ENCODE measurements around the gene SUOX. TPM values are rescaled to one million over a fixed set of nuclear protein-coding genes. Genes with fewer than 3 reads are reported as not detected.

The SUOX gene
- total and polyA plus RNA-seq, 2 of the 4 experiments (the other 2 are of a cell fraction), result 17.8 to 19.4 TPM

DNA sequence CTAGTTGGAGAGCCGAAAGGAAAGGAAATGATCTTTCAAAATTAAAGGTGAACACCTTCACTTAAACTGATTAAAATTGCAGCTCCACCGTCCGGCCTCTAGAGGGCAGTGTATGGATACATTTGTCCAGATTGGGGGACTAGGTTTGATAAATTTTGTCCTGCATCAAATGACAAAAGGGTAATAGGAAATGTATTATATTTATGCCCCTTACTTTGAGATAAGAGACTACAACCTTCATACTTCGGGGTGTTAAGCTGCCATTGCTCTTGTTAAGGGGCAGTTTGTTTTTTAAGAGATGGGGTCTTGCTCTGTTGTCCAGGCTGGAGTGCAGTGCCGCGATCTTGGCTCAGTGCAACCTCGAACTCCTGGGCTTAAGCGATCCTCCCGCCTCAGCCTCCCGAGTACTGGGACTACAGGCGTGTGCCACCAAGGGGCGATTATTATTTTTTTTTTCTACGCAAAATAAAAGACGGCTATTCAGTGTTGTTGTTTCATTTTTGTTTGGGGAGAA lies 818 bp upstream of the SUOX start (continued):
- TF ChIP-seq BHLHE40 (IDR thresholded peaks at IDR 0.05; ENCODE audit: low read depth, low read length), result no peak

DNA sequence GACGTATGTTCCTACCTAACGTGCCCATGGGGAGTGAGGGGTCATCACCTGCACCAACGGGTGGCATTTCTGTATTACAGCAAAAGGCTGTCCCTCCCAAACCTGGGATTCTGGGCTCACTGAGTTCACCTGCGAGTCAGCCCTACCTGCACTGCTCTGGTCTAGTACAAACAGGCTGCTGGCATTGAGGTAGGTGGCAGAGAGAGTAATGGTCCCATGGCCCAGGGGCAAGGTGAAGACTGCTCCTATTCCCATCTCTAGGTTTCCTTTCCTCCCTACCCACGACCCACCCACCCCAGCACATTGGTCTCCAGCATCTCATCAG lies 421 bp downstream of the SUOX start:
- peak; percentile 2; the same call in 1 of the 2 replicates for ATAC-seq (ENCODE audit: low read depth)
- peaks cover 5 to 16% of the 10 kb centered on the region in 2 experiments for H3K79me1 ChIP-seq (ENCODE audit: low read depth in 1 of 2, low read length in 2 of 2)
- peak overlapping the region; percentile 23; the same call in 1 of the 3 replicates for H2BK15ac ChIP-seq (ENCODE audit: low read depth, low read length)
- TF ChIP-seq, protein P1, sequence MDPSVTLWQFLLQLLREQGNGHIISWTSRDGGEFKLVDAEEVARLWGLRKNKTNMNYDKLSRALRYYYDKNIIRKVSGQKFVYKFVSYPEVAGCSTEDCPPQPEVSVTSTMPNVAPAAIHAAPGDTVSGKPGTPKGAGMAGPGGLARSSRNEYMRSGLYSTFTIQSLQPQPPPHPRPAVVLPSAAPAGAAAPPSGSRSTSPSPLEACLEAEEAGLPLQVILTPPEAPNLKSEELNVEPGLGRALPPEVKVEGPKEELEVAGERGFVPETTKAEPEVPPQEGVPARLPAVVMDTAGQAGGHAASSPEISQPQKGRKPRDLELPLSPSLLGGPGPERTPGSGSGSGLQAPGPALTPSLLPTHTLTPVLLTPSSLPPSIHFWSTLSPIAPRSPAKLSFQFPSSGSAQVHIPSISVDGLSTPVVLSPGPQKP (IDR thresholded peaks at IDR 0.05; ENCODE audit: borderline replicate concordance, low read depth, low read length), result no peak
- no peak for TF ChIP-seq MAFK (IDR thresholded peaks at IDR 0.05; ENCODE audit: low read depth, low read length)
- TF ChIP-seq MXI1 (IDR thresholded peaks at IDR 0.05; ENCODE audit: borderline replicate concordance, low read depth, low read length), result no peak
- TF ChIP-seq, protein P2, sequence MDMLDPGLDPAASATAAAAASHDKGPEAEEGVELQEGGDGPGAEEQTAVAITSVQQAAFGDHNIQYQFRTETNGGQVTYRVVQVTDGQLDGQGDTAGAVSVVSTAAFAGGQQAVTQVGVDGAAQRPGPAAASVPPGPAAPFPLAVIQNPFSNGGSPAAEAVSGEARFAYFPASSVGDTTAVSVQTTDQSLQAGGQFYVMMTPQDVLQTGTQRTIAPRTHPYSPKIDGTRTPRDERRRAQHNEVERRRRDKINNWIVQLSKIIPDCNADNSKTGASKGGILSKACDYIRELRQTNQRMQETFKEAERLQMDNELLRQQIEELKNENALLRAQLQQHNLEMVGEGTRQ (IDR thresholded peaks at IDR 0.05; ENCODE audit: low read depth, low read length), result no peak
- TF ChIP-seq RFX5 (IDR thresholded peaks at IDR 0.05; ENCODE audit: low read depth, low read length), result no peak
- TF ChIP-seq MAZ (IDR thresholded peaks at IDR 0.05; ENCODE audit: borderline replicate concordance, low read depth, low read length), result no peak
- TF ChIP-seq CHD1 (IDR thresholded peaks at IDR 0.05; ENCODE audit: low read depth, low read length), result no peak
- no peak for TF ChIP-seq CEBPB (IDR thresholded peaks at IDR 0.05; ENCODE audit: low read depth, low read length)
- TF ChIP-seq POLR2A (IDR thresholded peaks at IDR 0.05; ENCODE audit: low read depth, low read length), result no peak
- TF ChIP-seq RAD21 (IDR thresholded peaks at IDR 0.05; ENCODE audit: low read length), result no peak
- TF ChIP-seq SMC3 (IDR thresholded peaks at IDR 0.05; ENCODE audit: low read depth, low read length), result no peak
- TF ChIP-seq, protein P3, sequence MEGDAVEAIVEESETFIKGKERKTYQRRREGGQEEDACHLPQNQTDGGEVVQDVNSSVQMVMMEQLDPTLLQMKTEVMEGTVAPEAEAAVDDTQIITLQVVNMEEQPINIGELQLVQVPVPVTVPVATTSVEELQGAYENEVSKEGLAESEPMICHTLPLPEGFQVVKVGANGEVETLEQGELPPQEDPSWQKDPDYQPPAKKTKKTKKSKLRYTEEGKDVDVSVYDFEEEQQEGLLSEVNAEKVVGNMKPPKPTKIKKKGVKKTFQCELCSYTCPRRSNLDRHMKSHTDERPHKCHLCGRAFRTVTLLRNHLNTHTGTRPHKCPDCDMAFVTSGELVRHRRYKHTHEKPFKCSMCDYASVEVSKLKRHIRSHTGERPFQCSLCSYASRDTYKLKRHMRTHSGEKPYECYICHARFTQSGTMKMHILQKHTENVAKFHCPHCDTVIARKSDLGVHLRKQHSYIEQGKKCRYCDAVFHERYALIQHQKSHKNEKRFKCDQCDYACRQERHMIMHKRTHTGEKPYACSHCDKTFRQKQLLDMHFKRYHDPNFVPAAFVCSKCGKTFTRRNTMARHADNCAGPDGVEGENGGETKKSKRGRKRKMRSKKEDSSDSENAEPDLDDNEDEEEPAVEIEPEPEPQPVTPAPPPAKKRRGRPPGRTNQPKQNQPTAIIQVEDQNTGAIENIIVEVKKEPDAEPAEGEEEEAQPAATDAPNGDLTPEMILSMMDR (conservative IDR thresholded peaks at IDR 0.05; ENCODE audit: low read depth, low read length), result no peak
- TF ChIP-seq NFE2L2 (IDR thresholded peaks at IDR 0.05; ENCODE audit: low read depth, low read length), result no peak

More for the DNA sequence above, 421 bp downstream of the SUOX start:
- Histone ChIP-seq H4K5ac (ENCODE audit: low read depth, low read length) (peak overlapping the region; percentile 72), H3K27me3 (ENCODE audit: control insufficient read depth, insufficient read depth, low read length) (no peaks in the 10 kb centered on the region), H3K4ac (ENCODE audit: low read depth, low read length) (peak overlapping the region; percentile 88), H2BK20ac (ENCODE audit: low read depth, low read length) (no peak overlapping the region), H2BK5ac (ENCODE audit: low read depth, low read length, poor library complexity, severe bottlenecking) (peak overlapping the region; percentile 58), H3K23ac (ENCODE audit: low read depth, low read length) (peak overlapping the region; percentile 94), H3K4me2 (ENCODE audit: low read depth, low read length) (peak overlapping the region; percentile 92), H4K91ac (ENCODE audit: insufficient read depth, low read depth, low read length) (peak overlapping the region; percentile 76), H3K4me1 (ENCODE audit: control insufficient read depth, insufficient read depth, low read length) (peaks cover 4% of the 10 kb centered on the region), H3K27ac (ENCODE audit: insufficient read depth, low read length) (peak overlapping the region; percentile 66), H4K20me1 (ENCODE audit: insufficient read depth, low read length) (no peaks in the 10 kb centered on the region; the same call in 1 of the 2 replicates), H2BK120ac (ENCODE audit: low read depth, low read length) (peak overlapping the region; percentile 4; the same call in 1 of the 2 replicates), H3K9me3 (ENCODE audit: control insufficient read depth, insufficient read depth, low read length) (no peaks in the 10 kb centered on the region), H3K4me3 (ENCODE audit: insufficient read depth, low read depth, low read length) (peak overlapping the region; percentile 68), H2AK5ac (ENCODE audit: low read depth, low read length) (peak overlapping the region; percentile 46), H3K9ac (ENCODE audit: low read depth, low read length) (peak overlapping the region; percentile 83), H3K18ac (ENCODE audit: low read depth, low read length) (peak overlapping the region; percentile 43), H3K56ac (ENCODE audit: extremely low read depth, insufficient read depth, low read length) (peak overlapping the region; percentile 60), H2AK9ac (replicated peaks; ENCODE audit: low read depth, low read length, poor library complexity) (peak overlapping the region; percentile 84), H4K8ac (ENCODE audit: low read depth in 2 of 2, low read length in 2 of 2) (peak overlapping the region; percentile 48 to 95), H3K36me3 (ENCODE audit: control insufficient read depth, insufficient read depth, low read length) (peaks cover 13% of the 10 kb centered on the region), H2AFZ (replicated peaks; ENCODE audit: low read length, poor library complexity) (peak overlapping the region; percentile 97), H3K14ac (replicated peaks; ENCODE audit: low read depth, low read length) (peak overlapping the region; percentile 96), H3K9me1 (ENCODE audit: insufficient read depth, low read length) (peaks cover 5% of the 10 kb centered on the region; the same call in 1 of the 2 replicates)
- ChIA-PET CTCF (interaction anchor here (0.6 to 1.5 kb wide), 2 partner anchors 32 to 43 kb away, joined by 3 to 11 read pairs; no protein-coding TSS in a partner anchor), POLR2A (ENCODE audit: unreplicated experiment) (no interaction called here)
- in situ Hi-C loops (cut with MboI; ENCODE audit: low sequenced_read_pairs) (loop anchor here (5.0 kb wide), 1 partner anchor 40 kb away; no protein-coding TSS in a partner anchor), dilution Hi-C loops (cut with HindIII; ENCODE audit: low sequenced_read_pairs, unreplicated experiment) (no loop called here), intact Hi-C loops (cut with micrococcal nuclease) (loop anchor here (10.0 kb wide), 1 partner anchor 107 kb away; the partner anchor contains the start of gene PA2G4)
- no peak for DNase-seq
- 0% methylated on average over 1 of the region's 5 CpGs; no CpG with 5 or more reads in 1 of the 2 experiments for WGBS, 2 experiments (ENCODE audit: extremely low coverage in 2 of 2, insufficient read length in 1 of 2)
- BruUV-seq (replicated peaks), result no TSS peak

All from IMR-90 (cell line).